HepG2 (cell line): ENCODE data around the gene PRDX6.

ENCODE experiments used
- CREB1 ChIP-seq, 2 experiments: fragments of 450-650 bp in 1 of 2; IDR thresholded peaks; 2 replicates each; pipeline ENCODE4 v1.6.1; 2016 to 2017; ENCODE audit warnings: control low read depth in 1 of 2, mild to moderate bottlenecking in 1 of 2, missing compliant biosample characterization in 1 of 2, missing genetic modification characterization in 1 of 2
- HIVEP1 ChIP-seq: sonication (generic); formaldehyde crosslinking; IDR thresholded peaks from 2 replicates; pipeline ENCODE4 v1.4.0; 2020; ENCODE audit warnings: mild to moderate bottlenecking, missing genetic modification reagents
- PHF21A ChIP-seq: sonication (generic); formaldehyde crosslinking; IDR thresholded peaks from 2 replicates; pipeline ENCODE4 v1.5.0; 2020; ENCODE audit warnings: mild to moderate bottlenecking, missing genetic modification reagents

GRCh38 chr1:173430677-173431303, 46.3 kb upstream of the PRDX6 start:
- TF ChIP-seq CREB1 (IDR thresholded peaks at IDR 0.05) (no peak), CREB1 (CRISPR knock-in tag; IDR thresholded peaks at IDR 0.05) (no peak), PHF21A (no peak), HIVEP1 (CRISPR knock-in tag) (no peak)
